RWPE2 (cell line): ENCODE data around the gene ADGRG1.

Experiments used
- ATAC-seq: fragments of 200-7000 bp; cut with Tn5 transposase; 3 replicates; pipeline ENCODE4 v1.9.1; 2021; ENCODE audit warnings: low read depth
- DNase-seq: peaks from one replicate; pipeline ENCODE4 v3.0.0-alpha.2; 2020; ENCODE audit warnings: low spot score
- H3K27ac ChIP-seq: fragments of 450-650 bp; 2 replicates; pipeline ENCODE4 v1.5.1; 2017; ENCODE audit warnings: mild to moderate bottlenecking; ENCODE audit not compliant: poor library complexity, severe bottlenecking
- H3K27me3 ChIP-seq: fragments of 250-450 bp; sonication (Bioruptor Pico); 2 replicates; pipeline ENCODE4 v1.5.1; 2021; ENCODE audit warnings: mild to moderate bottlenecking, moderate library complexity; ENCODE audit not compliant: insufficient read depth, poor library complexity, severe bottlenecking
- H3K36me3 ChIP-seq: fragments of 250-450 bp; sonication (Bioruptor Pico); 2 replicates; pipeline ENCODE4 v1.5.1; 2020; ENCODE audit warnings: low read depth, mild to moderate bottlenecking, moderate library complexity
- H3K4me1 ChIP-seq: fragments of 250-450 bp; sonication (Bioruptor Pico); 2 replicates; pipeline ENCODE4 v1.5.1; 2021; ENCODE audit warnings: mild to moderate bottlenecking, moderate library complexity; ENCODE audit not compliant: insufficient read depth, poor library complexity, severe bottlenecking
- H3K4me3 ChIP-seq: fragments of 250-450 bp; sonication (Bioruptor Pico); 2 replicates; pipeline ENCODE4 v1.5.1; 2021; ENCODE audit warnings: mild to moderate bottlenecking, moderate library complexity; ENCODE audit not compliant: severe bottlenecking
- H3K9me3 ChIP-seq: fragments of 250-450 bp; sonication (Bioruptor Pico); 2 replicates; pipeline ENCODE4 v1.5.1; 2021; ENCODE audit warnings: mild to moderate bottlenecking, moderate library complexity; ENCODE audit not compliant: severe bottlenecking
- TF ChIP-seq, protein P1 (sequence below): fragments of 450-650 bp; IDR thresholded peaks from one replicate; pipeline ENCODE4 v1.5.1; 2017; ENCODE audit warnings: mild to moderate bottlenecking, moderate library complexity; ENCODE audit not compliant: poor library complexity, severe bottlenecking

Gene ADGRG1

DNA sequence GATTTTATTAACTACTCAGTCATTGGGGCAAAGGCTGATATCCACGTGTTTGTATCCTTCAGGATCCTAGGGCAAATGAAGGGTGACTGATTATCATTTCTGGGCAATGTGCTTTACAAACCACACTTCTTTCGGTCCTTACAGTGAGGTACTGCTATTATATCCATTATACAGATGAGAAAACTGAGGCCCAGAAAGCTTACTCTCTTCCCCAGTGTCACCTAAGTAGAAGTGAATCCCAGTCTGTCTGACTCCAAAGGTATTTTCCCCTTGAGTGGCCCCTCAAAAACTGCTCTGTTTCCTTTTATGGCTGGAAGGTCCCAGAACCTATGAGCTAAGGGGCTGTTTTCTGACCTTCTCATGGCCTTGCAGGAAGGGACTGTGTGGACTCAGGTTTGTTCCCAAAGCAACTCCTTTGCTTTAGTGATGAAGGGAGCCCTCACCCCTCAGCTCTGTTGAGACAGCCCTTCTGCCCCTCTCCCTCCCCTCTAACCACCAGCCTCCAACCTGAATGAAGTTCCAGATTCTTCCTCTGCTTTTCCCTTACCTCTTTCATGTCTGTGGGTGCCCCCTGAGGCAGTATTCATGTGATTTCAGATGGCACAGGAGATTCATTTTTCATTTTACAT, 27.4 kb upstream of the ADGRG1 start:
- TF ChIP-seq, protein P1, sequence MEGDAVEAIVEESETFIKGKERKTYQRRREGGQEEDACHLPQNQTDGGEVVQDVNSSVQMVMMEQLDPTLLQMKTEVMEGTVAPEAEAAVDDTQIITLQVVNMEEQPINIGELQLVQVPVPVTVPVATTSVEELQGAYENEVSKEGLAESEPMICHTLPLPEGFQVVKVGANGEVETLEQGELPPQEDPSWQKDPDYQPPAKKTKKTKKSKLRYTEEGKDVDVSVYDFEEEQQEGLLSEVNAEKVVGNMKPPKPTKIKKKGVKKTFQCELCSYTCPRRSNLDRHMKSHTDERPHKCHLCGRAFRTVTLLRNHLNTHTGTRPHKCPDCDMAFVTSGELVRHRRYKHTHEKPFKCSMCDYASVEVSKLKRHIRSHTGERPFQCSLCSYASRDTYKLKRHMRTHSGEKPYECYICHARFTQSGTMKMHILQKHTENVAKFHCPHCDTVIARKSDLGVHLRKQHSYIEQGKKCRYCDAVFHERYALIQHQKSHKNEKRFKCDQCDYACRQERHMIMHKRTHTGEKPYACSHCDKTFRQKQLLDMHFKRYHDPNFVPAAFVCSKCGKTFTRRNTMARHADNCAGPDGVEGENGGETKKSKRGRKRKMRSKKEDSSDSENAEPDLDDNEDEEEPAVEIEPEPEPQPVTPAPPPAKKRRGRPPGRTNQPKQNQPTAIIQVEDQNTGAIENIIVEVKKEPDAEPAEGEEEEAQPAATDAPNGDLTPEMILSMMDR: no peak
- H3K36me3 ChIP-seq: no peaks in the 10 kb centered on the region
- H3K27ac ChIP-seq: no peak overlapping the region
- no peaks in the 10 kb centered on the region for H3K4me1 ChIP-seq
- no peak for ATAC-seq
- H3K27me3 ChIP-seq: no peaks in the 10 kb centered on the region
- H3K4me3 ChIP-seq: no peak overlapping the region
- no peaks in the 10 kb centered on the region for H3K9me3 ChIP-seq
- no peak for DNase-seq

DNA sequence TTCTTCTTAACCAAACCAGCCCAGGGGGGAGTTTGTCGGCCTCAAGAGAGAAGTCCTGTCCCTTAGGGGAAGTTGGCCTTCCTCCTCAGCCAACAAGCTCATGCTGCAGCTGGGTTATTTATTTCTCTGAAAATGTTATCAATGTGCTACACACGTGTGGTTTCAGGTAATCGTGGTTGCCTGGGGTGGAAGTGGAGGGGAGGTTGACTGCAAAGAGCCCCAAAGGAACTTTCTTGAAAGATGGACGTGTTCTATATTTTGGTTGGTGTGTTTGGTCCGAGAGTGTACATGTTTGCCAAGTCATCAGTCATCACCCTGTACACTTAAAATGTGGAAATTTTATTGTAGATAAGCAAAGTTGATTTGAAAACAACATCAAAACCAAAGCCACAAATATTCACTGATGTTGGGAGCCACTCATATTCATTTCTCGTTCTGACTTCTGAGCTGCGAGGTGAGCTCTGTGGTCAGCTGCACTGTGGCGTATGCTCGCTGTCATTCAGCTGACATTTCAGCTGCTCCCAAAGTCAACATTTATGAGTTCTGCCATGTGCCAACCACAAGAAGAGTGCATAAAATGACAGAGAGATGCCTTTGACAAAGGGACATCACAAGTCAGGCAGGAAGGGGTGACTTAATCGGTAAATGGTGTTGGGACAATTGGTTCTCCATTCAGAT, 26.5 kb upstream of the ADGRG1 start:
- TF ChIP-seq, protein P1: no peak
- Histone ChIP-seq H3K4me1 (no peaks in the 10 kb centered on the region), H3K4me3 (no peak overlapping the region), H3K36me3 (no peaks in the 10 kb centered on the region), H3K27me3 (no peaks in the 10 kb centered on the region), H3K27ac (no peak overlapping the region), H3K9me3 (no peaks in the 10 kb centered on the region)
- ATAC-seq (no peak), DNase-seq (no peak)

- TF ChIP-seq, protein P1: no peak
- Histone ChIP-seq H3K27me3 (no peaks in the 10 kb centered on the region), H3K4me1 (no peaks in the 10 kb centered on the region), H3K9me3 (no peaks in the 10 kb centered on the region), H3K27ac (no peak overlapping the region), H3K4me3 (no peak overlapping the region), H3K36me3 (no peaks in the 10 kb centered on the region)
- no peak for DNase-seq
- ATAC-seq: no peak
Measured at GRCh38 chr16:57603115-57604024, 25.1 kb upstream of the ADGRG1 start.

- TF ChIP-seq, protein P1: no peak
- Histone ChIP-seq H3K36me3 (no peaks in the 10 kb centered on the region), H3K27ac (no peak overlapping the region), H3K9me3 (no peaks in the 10 kb centered on the region), H3K4me3 (no peak overlapping the region), H3K4me1 (no peaks in the 10 kb centered on the region), H3K27me3 (no peaks in the 10 kb centered on the region)
- DNase-seq: no peak
- no peak for ATAC-seq
Measured at GRCh38 chr16:57604177-57604576, 24.3 kb upstream of the ADGRG1 start.
